ENCODE data around the gene ZNF420. TPM values are rescaled to one million over a fixed set of nuclear protein-coding genes. Genes with fewer than 3 reads are reported as not detected.

Gene ZNF420
- 2.4 and 4.7 TPM in 2 replicates for total RNA-seq

DNA sequence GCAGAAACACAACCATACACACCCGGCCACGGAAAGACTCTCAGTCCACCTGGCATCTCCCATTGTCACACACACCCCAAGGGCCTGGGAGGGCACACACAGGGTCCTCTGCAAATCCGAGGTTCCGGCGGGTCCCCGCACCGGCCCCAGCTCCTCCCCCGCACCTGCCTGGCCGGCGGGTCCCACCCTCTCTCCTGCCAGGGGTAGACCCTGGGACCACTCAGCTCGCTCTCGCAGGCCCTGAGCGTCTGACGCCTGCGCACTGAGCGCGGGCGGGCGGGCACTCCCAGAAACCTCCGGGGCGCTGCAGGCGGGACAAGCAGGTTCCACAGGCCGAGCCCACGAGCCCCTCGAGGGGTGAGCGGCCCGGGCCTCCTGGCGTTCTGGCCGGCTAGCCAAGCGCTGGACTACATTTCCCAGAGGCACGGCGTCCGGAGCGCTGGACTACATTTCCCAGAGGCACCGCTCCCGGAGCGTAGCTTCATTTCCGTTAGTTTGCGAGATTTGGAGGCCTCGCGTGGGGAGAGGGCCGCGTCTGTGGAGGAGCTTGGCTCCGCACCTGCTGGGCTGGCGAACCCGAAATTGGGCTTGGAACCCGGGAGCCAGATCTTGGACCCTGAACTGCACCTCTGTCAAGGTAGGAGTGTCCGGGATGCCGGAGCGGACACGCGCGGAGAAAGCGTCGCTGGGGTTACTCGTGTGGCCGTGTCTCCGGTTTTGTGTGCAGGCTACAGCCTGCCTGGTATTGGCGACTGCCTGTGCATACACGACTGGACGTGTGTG lies at the start of gene ZNF420:
TSS of gene ZNF420 (plus strand) at position 500 of the 783 bp plus-strand sequence. CDS start 10,686 bp downstream, outside the sequence.

GRCh38 chr19:37172368-37173366 lies 94.4 kb downstream of the ZNF420 start, which contains the start of gene ZNF585A:
TSS of gene ZNF585A (minus strand) at chr19:37172695. CDS start at chr19:37169910, 2,785 bp downstream.

Other genes with a start within 250 kb of the ZNF420 start
- 1.9 and 2.2 TPM in 2 replicates for gene ZNF790, start 240.0 kb upstream of the ZNF420 start, total RNA-seq
- 0.59 and 2.0 TPM in 2 replicates for gene ZNF345, start 227.6 kb upstream of the ZNF420 start, total RNA-seq
- gene ZNF829, start 162.1 kb upstream of the ZNF420 start, total RNA-seq, result 1.6 and 1.7 TPM in 2 replicates
- gene ZNF568, start 162.1 kb upstream of the ZNF420 start, total RNA-seq, result 5.5 and 7.7 TPM in 2 replicates
- gene ZNF585A, start 94.3 kb downstream of the ZNF420 start, total RNA-seq, result 2.4 and 3.2 TPM in 2 replicates
- 5.2 and 7.1 TPM in 2 replicates for gene ZNF585B, start 132.1 kb downstream of the ZNF420 start, total RNA-seq
- gene ZNF383, start 139.8 kb downstream of the ZNF420 start, total RNA-seq, result 2.0 and 2.2 TPM in 2 replicates